HFF-Myc (cell line): ENCODE results near the gene PPARA.

Experiments used
- DNase-seq: peaks from one replicate; pipeline ENCODE4 v3.0.0-alpha.2; 2011; ENCODE audit warnings: low read depth; ENCODE audit errors: extremely low read depth
- H3K4me3 ChIP-seq: replicated peaks from 2 replicates; pipeline ENCODE4 v1.5.1; 2011; ENCODE audit warnings: low read depth, mild to moderate bottlenecking, control low read depth, low read length
- TF ChIP-seq, protein P1 (sequence below): IDR thresholded peaks from 2 replicates; pipeline ENCODE4 v1.5.1; 2012; ENCODE audit warnings: mild to moderate bottlenecking, low read depth, low read length, control low read depth; ENCODE audit errors: missing control alignments

PPARA gene

GRCh38 chr22:46240506-46240905, 90.2 kb downstream of the PPARA start:
- DNase-seq = no peak
- TF ChIP-seq, protein P1, sequence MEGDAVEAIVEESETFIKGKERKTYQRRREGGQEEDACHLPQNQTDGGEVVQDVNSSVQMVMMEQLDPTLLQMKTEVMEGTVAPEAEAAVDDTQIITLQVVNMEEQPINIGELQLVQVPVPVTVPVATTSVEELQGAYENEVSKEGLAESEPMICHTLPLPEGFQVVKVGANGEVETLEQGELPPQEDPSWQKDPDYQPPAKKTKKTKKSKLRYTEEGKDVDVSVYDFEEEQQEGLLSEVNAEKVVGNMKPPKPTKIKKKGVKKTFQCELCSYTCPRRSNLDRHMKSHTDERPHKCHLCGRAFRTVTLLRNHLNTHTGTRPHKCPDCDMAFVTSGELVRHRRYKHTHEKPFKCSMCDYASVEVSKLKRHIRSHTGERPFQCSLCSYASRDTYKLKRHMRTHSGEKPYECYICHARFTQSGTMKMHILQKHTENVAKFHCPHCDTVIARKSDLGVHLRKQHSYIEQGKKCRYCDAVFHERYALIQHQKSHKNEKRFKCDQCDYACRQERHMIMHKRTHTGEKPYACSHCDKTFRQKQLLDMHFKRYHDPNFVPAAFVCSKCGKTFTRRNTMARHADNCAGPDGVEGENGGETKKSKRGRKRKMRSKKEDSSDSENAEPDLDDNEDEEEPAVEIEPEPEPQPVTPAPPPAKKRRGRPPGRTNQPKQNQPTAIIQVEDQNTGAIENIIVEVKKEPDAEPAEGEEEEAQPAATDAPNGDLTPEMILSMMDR = no peak

GRCh38 chr22:46240907-46241306, 90.6 kb downstream of the PPARA start:
- H3K4me3 ChIP-seq = no peak overlapping the region
- TF ChIP-seq, protein P1 = no peak
- no peak for DNase-seq

More at GRCh38 chr22:46240506-46240905, 90.2 kb downstream of the PPARA start:
- H3K4me3 ChIP-seq = no peak overlapping the region

DNA sequence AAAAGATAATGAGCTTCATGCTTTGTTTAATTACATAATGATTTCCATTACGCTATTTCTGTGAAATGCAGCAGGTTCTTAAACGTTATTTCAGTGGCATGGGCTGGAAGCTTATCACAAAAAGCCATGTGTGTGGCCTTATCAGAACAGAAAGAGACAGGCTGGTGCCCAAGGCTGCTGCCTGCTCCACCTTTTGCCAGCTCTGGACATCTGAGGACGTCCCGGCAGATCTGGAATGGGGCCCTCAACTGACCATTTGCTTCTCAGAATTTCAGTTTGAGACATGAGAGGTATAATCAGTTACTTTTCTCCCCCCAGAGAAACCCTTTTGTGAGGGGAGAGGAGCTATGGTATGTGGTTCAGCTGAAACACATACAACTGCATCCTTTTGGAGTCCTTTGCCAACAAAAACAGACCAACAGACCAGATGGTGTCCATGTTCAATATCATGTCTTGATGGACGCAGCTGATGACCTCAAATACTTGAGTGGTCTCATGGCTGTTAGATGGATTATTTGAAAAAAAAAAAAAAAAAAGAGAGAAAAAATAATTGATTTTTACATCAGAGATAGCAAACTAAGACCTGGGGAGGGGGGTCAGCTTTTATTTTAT, 91.2 kb downstream of the PPARA start:
- TF ChIP-seq, protein P1 = no peak
- no peak overlapping the region for H3K4me3 ChIP-seq
- no peak for DNase-seq

- H3K4me3 ChIP-seq = no peak overlapping the region
- TF ChIP-seq, protein P1 = no peak
- no peak for DNase-seq
Measured at GRCh38 chr22:46242076-46242475, 91.8 kb downstream of the PPARA start.

- H3K4me3 ChIP-seq = no peak overlapping the region
- DNase-seq = no peak
- TF ChIP-seq, protein P1 = no peak
Measured at GRCh38 chr22:46244771-46245170, 94.4 kb downstream of the PPARA start.

GRCh38 chr22:46245511-46245910, 95.2 kb downstream of the PPARA start:
- TF ChIP-seq, protein P1 = no peak
- no peak for DNase-seq
- H3K4me3 ChIP-seq = no peak overlapping the region

DNA sequence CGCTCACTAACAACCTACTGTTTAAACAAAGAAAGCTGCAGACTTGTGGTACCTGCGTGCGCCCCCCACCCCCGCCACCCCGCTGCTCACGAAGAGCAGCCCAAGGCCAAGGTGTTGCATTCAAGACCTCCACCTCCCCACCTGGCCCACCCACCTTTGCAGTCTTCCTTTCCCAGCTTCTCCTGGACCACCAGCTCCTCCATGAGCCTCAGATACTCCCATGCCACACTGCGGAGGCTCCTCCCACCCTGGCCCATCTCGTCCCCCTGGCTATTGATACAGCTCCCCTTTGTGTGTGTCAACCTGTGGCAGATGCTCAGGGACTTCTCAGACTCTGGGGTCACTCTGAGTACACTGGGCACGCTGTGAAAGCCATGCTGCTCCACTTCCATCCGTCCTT, 95.9 kb downstream of the PPARA start:
- TF ChIP-seq, protein P1 = no peak
- DNase-seq = no peak
- H3K4me3 ChIP-seq = no peak overlapping the region
